Activated CD8-positive, alpha-beta memory T cell treated with anti-CD3 and anti-CD28 coated beads, Interleukin-2, amount 10 ng/mL, durations not matched to agents 7 days and 5 days (primary cell): ENCODE measurements around the gene CSNK1A1L. TPM values are rescaled to one million over a fixed set of nuclear protein-coding genes. Genes with fewer than 3 reads are reported as not detected.

Experiments used
- ATAC-seq: fragments of 150-1000 bp; cut with Tn5 transposase; one replicate; pipeline ENCODE4 v1.10.0; 2021; ENCODE audit warnings: moderate library complexity
- CTCF ChIA-PET: fragments of 350-600 bp; sonication (Branson Sonifier 250); formaldehyde crosslinking; loops from one replicate; lab custom pipeline; 2021; ENCODE audit warnings: antibody characterized with exemption; lab: Charles Lee
- DNase-seq: peaks from one replicate; pipeline ENCODE4 v3.0.0-alpha.2; 2020
- H3K27ac Mint-ChIP-seq: one replicate; pipeline ENCODE4 v1.8.0; 2021; ENCODE audit warnings: mild to moderate bottlenecking, mixed read lengths
- H3K27me3 Mint-ChIP-seq: one replicate; pipeline ENCODE4 v1.8.0; 2021; ENCODE audit warnings: mixed read lengths
- H3K36me3 Mint-ChIP-seq: one replicate; pipeline ENCODE4 v1.8.0; 2021; ENCODE audit warnings: mild to moderate bottlenecking, mixed read lengths
- H3K4me1 Mint-ChIP-seq: one replicate; pipeline ENCODE4 v1.8.0; 2021; ENCODE audit warnings: mixed read lengths
- H3K4me3 Mint-ChIP-seq: one replicate; pipeline ENCODE4 v1.8.0; 2021; ENCODE audit warnings: mild to moderate bottlenecking, moderate library complexity, mixed read lengths
- H3K9me3 Mint-ChIP-seq: one replicate; pipeline ENCODE4 v1.8.0; 2022; ENCODE audit warnings: low read depth, mixed read lengths
- total RNA-seq, 2 experiments: library from RNA; stranded (reverse); gene quantifications; one replicate each; pipeline ENCODE4 v1.2.3, GENCODE V29; 2021

The CSNK1A1L gene
- total RNA-seq, 2 experiments from 2014 or later: not detected

GRCh38 chr13:37094840-37095239 is 10.6 kb downstream of the CSNK1A1L start:
- CTCF ChIA-PET: no interaction called here
- Mint-ChIP-seq H3K9me3 (no peaks in the 10 kb centered on the region), H3K27ac (no peak overlapping the region), H3K36me3 (no peaks in the 10 kb centered on the region), H3K27me3 (peaks cover 15% of the 10 kb centered on the region), H3K4me3 (no peak overlapping the region), H3K4me1 (no peaks in the 10 kb centered on the region)
- no peak for ATAC-seq
- DNase-seq: no peak

GRCh38 chr13:37094099-37094498 is 11.4 kb downstream of the CSNK1A1L start:
- Mint-ChIP-seq H3K9me3 (no peaks in the 10 kb centered on the region), H3K4me3 (no peak overlapping the region), H3K4me1 (no peaks in the 10 kb centered on the region), H3K27me3 (peaks cover 15% of the 10 kb centered on the region), H3K27ac (no peak overlapping the region), H3K36me3 (no peaks in the 10 kb centered on the region)
- DNase-seq (no peak), ATAC-seq (no peak)
- CTCF ChIA-PET: no interaction called here

GRCh38 chr13:37091835-37092234 is 13.6 kb downstream of the CSNK1A1L start:
- CTCF ChIA-PET: no interaction called here
- no peaks in the 10 kb centered on the region for H3K4me1 Mint-ChIP-seq
- H3K36me3 Mint-ChIP-seq: no peaks in the 10 kb centered on the region

GRCh38 chr13:37090912-37091311 is 14.6 kb downstream of the CSNK1A1L start:
- Mint-ChIP-seq H3K36me3 (no peaks in the 10 kb centered on the region), H3K4me3 (no peak overlapping the region), H3K9me3 (no peaks in the 10 kb centered on the region), H3K27ac (no peak overlapping the region), H3K27me3 (peaks cover 12% of the 10 kb centered on the region), H3K4me1 (no peaks in the 10 kb centered on the region)
- ATAC-seq (no peak), DNase-seq (no peak)
- CTCF ChIA-PET: interaction anchor here (1.4 kb wide), 1 partner anchor 16 kb away, joined by 3 read pairs; no protein-coding TSS in a partner anchor

More at GRCh38 chr13:37091835-37092234, 13.6 kb downstream of the CSNK1A1L start:
- H3K27ac Mint-ChIP-seq: no peak overlapping the region
- DNase-seq (no peak), ATAC-seq (no peak)
- no peaks in the 10 kb centered on the region for H3K9me3 Mint-ChIP-seq
- H3K4me3 Mint-ChIP-seq: no peak overlapping the region
- peaks cover 12% of the 10 kb centered on the region for H3K27me3 Mint-ChIP-seq

GRCh38 chr13:37089495-37089894 is 16.0 kb downstream of the CSNK1A1L start:
- peaks cover 12% of the 10 kb centered on the region for H3K27me3 Mint-ChIP-seq
- H3K36me3 Mint-ChIP-seq: no peaks in the 10 kb centered on the region
- ATAC-seq: no peak
- no peak overlapping the region for H3K27ac Mint-ChIP-seq
- no peaks in the 10 kb centered on the region for H3K9me3 Mint-ChIP-seq
- no peaks in the 10 kb centered on the region for H3K4me1 Mint-ChIP-seq
- DNase-seq: no peak
- CTCF ChIA-PET: no interaction called here
- no peak overlapping the region for H3K4me3 Mint-ChIP-seq

- no peaks in the 10 kb centered on the region for H3K4me1 Mint-ChIP-seq
- H3K36me3 Mint-ChIP-seq: no peaks in the 10 kb centered on the region
- CTCF ChIA-PET: no interaction called here
- H3K4me3 Mint-ChIP-seq: no peak overlapping the region
- H3K27ac Mint-ChIP-seq: no peak overlapping the region
- ATAC-seq: no peak
- DNase-seq: no peak
- peaks cover 3% of the 10 kb centered on the region for H3K27me3 Mint-ChIP-seq
- no peaks in the 10 kb centered on the region for H3K9me3 Mint-ChIP-seq
Measured at GRCh38 chr13:37087486-37087885, 18.0 kb downstream of the CSNK1A1L start.

- ATAC-seq (no peak), DNase-seq (no peak)
- CTCF ChIA-PET: interaction anchor here (0.7 kb wide), 1 partner anchor 1628 kb away, joined by 3 read pairs; no protein-coding TSS in a partner anchor
- peaks cover 5% of the 10 kb centered on the region for H3K27me3 Mint-ChIP-seq
- H3K9me3 Mint-ChIP-seq: no peaks in the 10 kb centered on the region
- H3K27ac Mint-ChIP-seq: no peak overlapping the region
- no peak overlapping the region for H3K4me3 Mint-ChIP-seq
- H3K4me1 Mint-ChIP-seq: no peaks in the 10 kb centered on the region
- H3K36me3 Mint-ChIP-seq: no peaks in the 10 kb centered on the region
Measured at GRCh38 chr13:37085606-37086005, 19.9 kb downstream of the CSNK1A1L start.

- no peaks in the 10 kb centered on the region for H3K36me3 Mint-ChIP-seq
- no peak for ATAC-seq
- peaks cover 7% of the 10 kb centered on the region for H3K27me3 Mint-ChIP-seq
- no peaks in the 10 kb centered on the region for H3K4me1 Mint-ChIP-seq
- DNase-seq: no peak
- no peaks in the 10 kb centered on the region for H3K9me3 Mint-ChIP-seq
- no peak overlapping the region for H3K4me3 Mint-ChIP-seq
- H3K27ac Mint-ChIP-seq: no peak overlapping the region
- CTCF ChIA-PET: no interaction called here
Measured at GRCh38 chr13:37076818-37077217, 28.6 kb downstream of the CSNK1A1L start.

GRCh38 chr13:37075164-37075563 is 30.3 kb downstream of the CSNK1A1L start:
- peaks cover 5% of the 10 kb centered on the region for H3K27me3 Mint-ChIP-seq
- H3K4me1 Mint-ChIP-seq: no peaks in the 10 kb centered on the region
- no peak overlapping the region for H3K27ac Mint-ChIP-seq
- H3K9me3 Mint-ChIP-seq: no peaks in the 10 kb centered on the region
- no peak for ATAC-seq
- H3K4me3 Mint-ChIP-seq: no peak overlapping the region
- DNase-seq: no peak
- H3K36me3 Mint-ChIP-seq: no peaks in the 10 kb centered on the region
- CTCF ChIA-PET: interaction anchor here (0.6 to 1.3 kb wide), 2 partner anchors 15 to 1510 kb away, joined by 3 read pairs; no protein-coding TSS in a partner anchor

- H3K4me3 Mint-ChIP-seq: no peak overlapping the region
- no peaks in the 10 kb centered on the region for H3K9me3 Mint-ChIP-seq
- ATAC-seq (no peak), DNase-seq (no peak)
- H3K4me1 Mint-ChIP-seq: no peaks in the 10 kb centered on the region
- H3K36me3 Mint-ChIP-seq: no peaks in the 10 kb centered on the region
- no peak overlapping the region for H3K27ac Mint-ChIP-seq
- CTCF ChIA-PET: interaction anchor here (1.3 kb wide), 1 partner anchor 16 kb away, joined by 3 read pairs; no protein-coding TSS in a partner anchor
- H3K27me3 Mint-ChIP-seq: peaks cover 5% of the 10 kb centered on the region
Measured at GRCh38 chr13:37074703-37075102, 30.8 kb downstream of the CSNK1A1L start.

- H3K4me1 Mint-ChIP-seq: no peaks in the 10 kb centered on the region
- ATAC-seq: no peak
- peaks cover 2% of the 10 kb centered on the region for H3K27me3 Mint-ChIP-seq
- H3K4me3 Mint-ChIP-seq: no peak overlapping the region
- H3K9me3 Mint-ChIP-seq: no peaks in the 10 kb centered on the region
- H3K36me3 Mint-ChIP-seq: no peaks in the 10 kb centered on the region
- CTCF ChIA-PET: no interaction called here
- DNase-seq: no peak
- H3K27ac Mint-ChIP-seq: no peak overlapping the region
Measured at GRCh38 chr13:37072024-37072423, 33.4 kb downstream of the CSNK1A1L start.

- no peak for DNase-seq
- Mint-ChIP-seq H3K4me3 (no peak overlapping the region), H3K27ac (no peak overlapping the region), H3K27me3 (peaks cover 2% of the 10 kb centered on the region), H3K9me3 (no peaks in the 10 kb centered on the region), H3K36me3 (no peaks in the 10 kb centered on the region), H3K4me1 (no peaks in the 10 kb centered on the region)
- no peak for ATAC-seq
- CTCF ChIA-PET: no interaction called here
Measured at GRCh38 chr13:37070956-37071355, 34.5 kb downstream of the CSNK1A1L start.

- CTCF ChIA-PET: interaction anchor here (1.7 kb wide), 1 partner anchor 212 kb away, joined by 3 read pairs; no protein-coding TSS in a partner anchor
- H3K36me3 Mint-ChIP-seq: no peaks in the 10 kb centered on the region
- H3K4me1 Mint-ChIP-seq: no peaks in the 10 kb centered on the region
- H3K9me3 Mint-ChIP-seq: no peaks in the 10 kb centered on the region
- ATAC-seq: no peak
- no peak for DNase-seq
- no peak overlapping the region for H3K27ac Mint-ChIP-seq
- peaks cover 2% of the 10 kb centered on the region for H3K27me3 Mint-ChIP-seq
- H3K4me3 Mint-ChIP-seq: no peak overlapping the region
Measured at GRCh38 chr13:37070145-37070695, 35.2 kb downstream of the CSNK1A1L start.

GRCh38 chr13:37069597-37070103 is 35.8 kb downstream of the CSNK1A1L start:
- Mint-ChIP-seq H3K36me3 (no peaks in the 10 kb centered on the region), H3K9me3 (no peaks in the 10 kb centered on the region), H3K4me1 (no peaks in the 10 kb centered on the region), H3K27me3 (peaks cover 3% of the 10 kb centered on the region), H3K27ac (no peak overlapping the region), H3K4me3 (no peak overlapping the region)
- ATAC-seq: no peak
- DNase-seq: no peak
- CTCF ChIA-PET: interaction anchor here (1.7 kb wide), 1 partner anchor 211 kb away, joined by 3 read pairs; no protein-coding TSS in a partner anchor
